22Rv1 (cell line): Measurements from ENCODE around the gene CPT2.

Experiments used
- CTCF ChIP-seq: fragments of 450-650 bp; IDR thresholded peaks from 2 replicates; pipeline ENCODE4 v1.5.1; 2017; ENCODE audit warnings: mild to moderate bottlenecking
- ZFX ChIP-seq: fragments of 450-650 bp; IDR thresholded peaks from 2 replicates; pipeline ENCODE4 v1.6.1; 2017; ENCODE audit warnings: antibody characterized with exemption, borderline replicate concordance

- TF ChIP-seq CTCF (no peak), ZFX (no peak)
Measured at GRCh38 chr1:53220171-53220961, 23.7 kb downstream of the CPT2 start, which contains the start of gene CZIB.
